GM18909 (cell line): ENCODE data around the gene PHRF1.

ENCODE experiments used
- ATAC-seq: cut with Tn5 transposase; IDR thresholded peaks from one replicate; pipeline ENCODE4 v1.9.1; 2021; ENCODE audit warnings: mild to moderate bottlenecking; ENCODE audit not compliant: unreplicated experiment, poor library complexity

The PHRF1 gene

DNA sequence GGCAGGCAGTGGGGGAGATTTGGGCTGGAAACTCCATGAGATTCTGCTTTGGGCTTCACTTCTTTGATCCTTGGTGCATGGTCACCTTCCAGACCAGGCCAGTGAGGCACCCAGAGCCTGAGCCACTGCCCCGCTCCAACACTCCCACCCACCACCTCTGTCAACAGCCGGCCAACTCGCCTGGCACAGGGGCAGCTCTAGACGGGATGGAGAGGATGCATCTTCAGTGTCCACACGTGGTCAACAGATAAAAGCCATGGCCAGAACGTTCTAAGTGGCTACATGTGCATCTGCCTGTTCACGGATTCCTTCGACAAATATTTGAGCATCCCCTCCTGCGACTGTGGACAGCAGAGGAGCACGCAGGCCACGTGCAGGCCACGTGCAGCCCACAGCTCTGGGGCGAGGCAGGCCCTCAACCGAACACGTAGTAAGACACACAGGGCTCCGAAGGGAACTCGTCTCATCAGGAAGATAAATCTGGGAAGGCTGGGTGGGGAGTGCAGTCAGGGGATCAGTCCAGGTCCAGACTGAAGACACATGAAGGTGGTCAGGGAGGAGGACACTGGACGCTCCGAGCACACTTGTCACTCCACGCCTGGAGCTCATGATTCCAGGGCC lies 37.7 kb upstream of the PHRF1 start:
- no peak for ATAC-seq

DNA sequence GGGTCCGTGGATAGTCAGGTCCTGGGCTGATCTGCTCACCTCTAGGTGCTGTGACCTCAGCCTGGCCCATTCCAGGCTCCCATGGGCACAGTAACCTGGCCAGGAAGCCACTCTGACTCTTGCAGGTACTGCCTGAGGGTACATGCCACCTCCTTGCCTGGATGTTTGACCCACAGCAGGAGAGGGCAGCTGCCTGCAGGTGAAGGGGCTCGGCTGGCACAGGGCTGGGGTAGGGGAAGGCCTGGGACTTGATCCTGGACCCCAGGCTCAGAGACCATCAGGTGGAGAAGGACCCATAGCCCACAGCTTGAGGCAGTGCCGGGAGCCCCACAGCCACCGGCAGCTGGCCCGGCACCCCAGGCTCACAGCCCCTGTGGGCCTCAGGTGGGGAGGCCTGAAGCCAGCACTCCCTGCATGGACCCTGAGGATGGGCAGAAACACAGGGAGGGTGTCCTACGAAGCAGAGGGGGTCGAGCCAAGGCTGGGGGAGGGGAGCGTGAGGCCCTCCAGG lies 36.2 kb upstream of the PHRF1 start:
- ATAC-seq, result no peak

DNA sequence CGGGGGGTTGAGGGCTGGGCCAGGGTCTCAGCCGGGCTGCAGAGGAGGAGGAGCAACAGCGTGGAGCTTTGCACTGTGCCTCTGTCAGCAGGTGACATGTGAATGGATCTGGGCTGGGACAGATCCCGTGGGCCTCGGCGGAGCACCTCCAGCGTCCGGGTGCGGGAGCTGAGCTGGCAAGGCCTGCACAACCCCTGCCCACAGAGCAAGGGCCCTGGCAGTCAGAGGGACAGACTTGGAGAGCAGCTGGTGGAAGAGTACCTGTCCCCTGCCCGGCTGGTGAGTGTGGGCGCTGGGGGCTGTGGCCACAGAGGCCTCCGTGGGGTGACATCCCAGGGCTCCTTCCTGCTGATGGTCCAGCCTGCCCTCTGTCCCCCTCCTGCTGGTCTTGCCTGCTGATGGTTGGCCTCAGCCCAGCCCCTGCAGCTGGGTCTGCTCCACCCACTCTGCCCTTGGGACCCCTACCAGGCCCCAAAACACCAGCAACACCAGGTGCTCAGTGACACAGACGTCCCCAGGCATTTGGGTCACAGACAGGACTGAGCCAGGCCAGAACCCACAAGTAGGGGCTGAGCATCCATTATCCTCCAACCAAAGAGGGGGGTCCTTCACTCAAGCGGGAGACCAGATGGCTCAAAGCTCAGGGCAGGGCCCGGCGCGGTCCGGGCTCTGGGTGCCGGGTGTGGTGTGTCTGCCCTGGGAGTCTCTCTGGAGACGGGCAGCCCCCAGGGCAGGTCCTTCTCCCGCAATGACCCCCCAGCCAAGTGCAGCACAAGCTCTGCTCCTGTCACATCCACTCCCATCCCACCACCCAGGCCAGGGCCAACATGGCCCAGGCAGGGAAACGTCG lies 35.5 kb upstream of the PHRF1 start:
- ATAC-seq, result no peak

- ATAC-seq, result no peak
Observed at GRCh38 chr11:541433-541885, 34.8 kb upstream of the PHRF1 start.

DNA sequence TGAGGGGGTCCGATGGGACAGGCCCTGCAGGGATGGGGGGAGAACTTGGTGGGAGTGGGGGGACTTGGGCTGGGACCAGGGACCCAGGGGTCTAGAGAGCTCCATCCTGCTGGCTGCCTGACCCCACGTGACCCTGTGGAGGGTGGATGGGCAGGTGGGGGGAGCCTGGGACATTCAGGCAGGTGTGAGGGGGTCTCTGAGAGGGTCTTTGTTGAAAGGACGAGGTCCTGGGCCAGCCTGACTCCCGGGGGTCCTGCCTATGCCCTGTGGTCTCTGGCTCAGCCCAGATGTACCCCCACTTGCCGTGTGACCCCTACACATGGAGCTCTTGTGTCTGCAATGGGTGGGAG lies 31.5 kb upstream of the PHRF1 start:
- no peak for ATAC-seq

DNA sequence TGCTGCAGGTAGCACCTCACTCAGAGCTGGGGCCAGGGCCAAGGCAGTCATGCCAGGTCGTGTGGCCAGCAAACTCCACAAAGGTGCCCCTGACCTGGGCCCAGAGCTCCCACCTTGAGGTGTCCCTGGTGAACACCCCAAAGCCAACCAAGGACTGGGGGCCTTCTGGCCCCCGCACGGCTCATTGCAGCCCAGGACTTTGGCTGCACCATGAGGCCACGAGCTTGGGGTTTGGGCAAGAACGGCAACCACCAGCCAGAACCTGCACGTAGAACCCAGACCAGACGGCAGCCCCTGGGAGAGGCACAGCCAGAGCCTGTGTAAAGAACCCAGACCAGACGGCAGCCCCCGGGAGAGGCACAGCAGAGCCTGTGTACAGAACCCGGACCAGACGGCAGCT lies 31.1 kb upstream of the PHRF1 start:
- no peak for ATAC-seq

DNA sequence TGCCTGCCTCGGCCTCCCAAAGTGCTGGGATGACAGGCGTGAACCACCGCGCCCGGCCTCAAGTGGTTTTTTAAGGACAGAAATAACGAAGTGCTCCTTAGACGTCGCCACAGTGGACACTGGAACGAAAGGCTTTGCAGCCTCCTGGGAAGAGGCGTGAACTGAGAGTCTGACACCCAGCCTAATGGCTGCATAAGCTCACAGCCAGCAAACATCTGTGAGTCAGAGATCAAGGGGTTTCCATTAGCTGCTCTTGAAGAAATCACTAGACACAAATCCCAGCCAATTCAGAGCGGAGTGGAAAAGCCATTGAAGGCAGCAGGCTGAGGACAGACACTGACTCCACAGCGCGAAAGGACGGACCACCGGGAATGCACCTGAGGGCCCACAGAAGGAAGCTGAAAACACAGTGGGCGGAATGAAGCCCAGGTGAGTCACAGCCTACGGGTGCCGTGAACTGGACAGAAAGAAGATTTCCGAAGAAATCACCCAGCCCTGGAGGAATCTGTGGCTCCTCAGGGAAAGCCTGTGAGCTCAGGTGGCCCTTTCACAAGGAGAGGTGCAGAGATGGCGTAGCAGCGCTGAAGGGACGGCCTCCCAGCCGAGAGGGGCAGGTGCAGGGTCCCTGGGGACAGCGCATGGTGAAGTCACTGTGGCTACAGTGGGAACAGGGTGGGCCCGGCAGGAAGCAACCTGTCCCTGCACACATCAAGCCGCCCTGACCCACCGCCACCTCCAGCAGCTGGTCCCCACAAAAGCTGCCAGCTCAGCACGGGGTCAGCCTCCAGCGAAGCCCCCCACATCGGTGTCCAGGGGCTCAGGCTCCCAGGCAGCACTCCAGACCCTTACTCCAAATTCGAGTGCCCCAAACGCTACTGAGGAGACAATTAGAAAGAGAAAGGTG lies 27.3 kb upstream of the PHRF1 start:
- no peak for ATAC-seq

GRCh38 chr11:550021-550745 lies 26.1 kb upstream of the PHRF1 start:
- ATAC-seq, result no peak

DNA sequence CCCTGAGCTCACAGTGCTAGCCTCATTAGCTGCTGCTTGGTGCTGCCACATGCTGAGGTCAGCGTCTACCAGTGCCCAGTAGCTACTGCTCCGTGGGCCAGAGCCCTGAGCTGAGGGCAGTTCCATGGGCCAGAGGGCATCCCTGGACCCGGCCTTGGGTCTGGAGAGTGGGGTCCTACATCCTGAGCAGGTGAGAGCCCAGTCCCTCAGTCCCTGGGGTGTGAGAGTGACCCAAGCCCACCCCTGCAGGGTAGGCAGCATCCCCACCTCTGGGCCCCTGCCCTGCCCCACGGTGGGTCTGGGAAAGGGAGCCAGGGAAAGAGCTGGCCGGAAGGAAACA lies 25.6 kb upstream of the PHRF1 start:
- ATAC-seq, result no peak

GRCh38 chr11:551131-551530 lies 25.1 kb upstream of the PHRF1 start:
- ATAC-seq, result no peak

DNA sequence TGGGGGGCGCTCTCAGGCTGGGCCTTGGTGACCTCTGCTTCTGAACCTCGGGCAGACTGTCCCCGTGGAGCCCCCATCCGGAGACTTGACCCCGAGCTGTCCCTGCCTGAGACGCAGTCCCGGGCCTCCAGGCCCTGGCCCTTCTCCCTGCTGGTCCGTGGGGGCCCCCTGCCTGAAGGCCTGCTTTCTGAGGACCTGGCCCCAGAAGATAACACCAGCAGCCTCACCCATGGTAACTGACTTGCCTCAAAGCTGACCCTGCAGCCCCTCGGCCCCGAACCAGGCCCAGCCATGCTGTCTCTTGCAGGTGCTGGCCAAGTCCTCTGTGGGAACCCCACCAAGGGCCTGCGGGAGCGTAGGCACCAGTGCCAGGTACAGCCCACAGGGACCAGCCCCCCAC lies 24.7 kb upstream of the PHRF1 start:
- ATAC-seq, result no peak

DNA sequence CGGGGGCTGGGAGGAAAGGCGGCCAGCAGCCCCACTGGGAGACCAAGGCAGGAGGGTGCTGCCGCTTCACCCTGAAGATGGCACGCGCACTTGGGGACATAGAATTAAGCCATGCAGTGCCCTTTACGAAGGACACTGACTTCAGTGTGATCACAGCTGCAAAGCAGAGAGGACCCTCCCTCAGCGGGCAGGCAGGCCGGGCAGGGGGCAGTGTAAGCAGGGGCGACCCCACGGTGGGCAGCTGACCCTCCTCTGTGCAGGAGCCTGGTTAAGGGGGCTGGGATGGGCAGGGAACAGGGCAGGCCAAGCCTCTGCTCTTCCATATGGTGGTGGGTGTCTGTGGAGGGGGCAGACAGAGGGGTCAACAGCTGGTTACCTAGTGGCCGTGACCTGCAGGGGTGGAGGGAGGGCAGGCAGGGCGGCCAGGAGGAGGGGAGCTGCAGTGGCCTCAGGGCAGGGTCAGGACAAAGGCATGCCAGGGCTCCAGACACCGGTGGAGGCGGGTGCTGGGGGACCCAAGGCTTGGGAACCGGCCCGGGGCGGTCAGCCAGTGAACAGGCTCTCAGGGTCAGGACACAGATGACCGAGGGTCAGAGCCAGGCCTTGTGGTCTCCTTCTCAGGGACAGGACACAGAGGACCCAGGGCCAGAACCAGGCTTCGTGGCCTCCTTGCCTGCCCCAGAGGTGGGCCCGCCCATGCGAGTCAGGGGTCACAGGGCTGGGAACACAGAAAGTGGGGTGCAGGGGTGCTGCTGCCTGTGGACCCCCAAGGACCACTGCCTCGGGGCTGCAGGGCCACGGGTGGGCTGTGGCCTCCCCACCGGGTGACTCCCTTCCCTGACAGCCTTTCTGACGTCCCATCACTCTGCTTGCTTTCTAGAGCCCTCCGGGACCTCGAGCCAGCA lies 22.9 kb upstream of the PHRF1 start:
- ATAC-seq, result no peak

- no peak for ATAC-seq
Observed at GRCh38 chr11:553988-554340, 22.3 kb upstream of the PHRF1 start.

GRCh38 chr11:554428-555226 lies 21.6 kb upstream of the PHRF1 start:
- ATAC-seq, result no peak

GRCh38 chr11:555227-555779 lies 21.0 kb upstream of the PHRF1 start:
- no peak for ATAC-seq

- no peak for ATAC-seq
Observed at GRCh38 chr11:555780-556661, 20.2 kb upstream of the PHRF1 start.

DNA sequence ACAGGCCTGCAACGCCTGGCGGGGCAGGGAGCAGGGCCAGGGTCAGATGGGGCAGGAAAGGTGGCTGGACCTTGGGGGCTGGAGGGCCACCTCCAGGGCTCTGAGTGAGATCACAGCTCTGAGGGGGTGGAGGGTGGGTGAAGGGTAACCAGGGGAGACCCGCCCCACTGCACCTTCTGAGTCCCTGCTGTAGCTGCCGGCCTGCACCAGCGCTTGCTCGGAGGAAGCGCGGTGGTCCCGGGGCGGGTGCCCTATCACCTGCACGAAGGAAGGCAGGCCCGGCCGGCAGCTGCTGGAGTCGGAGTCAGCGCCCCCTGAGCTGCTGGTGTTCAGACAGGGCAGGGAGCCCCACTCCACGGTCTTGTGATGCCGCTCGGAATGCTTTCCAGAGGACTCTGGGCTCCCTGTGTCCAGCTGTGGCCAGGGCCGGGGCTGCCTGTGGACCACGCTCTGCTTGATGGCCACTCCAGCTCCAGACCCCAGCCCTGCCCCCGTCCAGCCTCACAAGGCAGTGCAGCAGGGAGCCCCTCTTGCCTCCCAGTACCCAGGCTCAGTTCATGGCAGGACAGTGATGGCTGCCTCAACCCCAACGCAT lies 19.5 kb upstream of the PHRF1 start:
- no peak for ATAC-seq
